ENCODE results near the gene SLC35D1. TPM values are rescaled to one million over a fixed set of nuclear protein-coding genes. Genes with fewer than 3 reads are reported as not detected.
A peak's percentile ranks its signal among the peaks of the same experiment; 100 is the strongest.

Gene SLC35D1
- total and polyA plus RNA-seq, 2 experiments from 2014 or later, result 9.1 to 14.9 TPM

DNA sequence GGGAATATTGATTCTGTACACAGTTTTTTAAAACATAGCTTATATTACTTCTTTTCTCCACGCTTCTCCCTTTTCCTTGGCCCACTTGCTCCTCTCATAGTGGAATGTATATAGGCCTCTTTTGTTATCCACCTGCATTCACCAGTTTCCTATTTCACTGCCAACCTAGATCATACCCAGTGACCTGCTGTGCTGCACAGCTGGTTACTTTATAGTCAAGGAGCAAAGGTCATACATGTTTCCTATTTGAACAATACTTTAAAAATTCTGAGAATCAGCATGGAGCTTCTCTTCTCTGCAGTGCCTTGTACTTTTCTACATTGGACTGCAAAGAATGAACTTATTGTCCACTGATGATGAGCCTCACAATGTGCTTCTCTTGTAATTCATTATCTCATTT is 4.3 kb upstream of the SLC35D1 start:
- Histone ChIP-seq H4K20me1 (ENCODE audit: insufficient read depth) (no peaks in the 10 kb centered on the region), H3K4me3 (no peak overlapping the region), H3K27me3 (replicated peaks; ENCODE audit: insufficient read depth) (no peaks in the 10 kb centered on the region), H3K9me2 (ENCODE audit: insufficient read depth) (no peaks in the 10 kb centered on the region), H3K27ac (no peak overlapping the region), H3K79me2 (ENCODE audit: insufficient read depth) (peaks cover under 1% of the 10 kb centered on the region), H3K9me3 (ENCODE audit: low read depth) (no peaks in the 10 kb centered on the region), H3K4me1 (ENCODE audit: insufficient read depth) (peaks cover 30% of the 10 kb centered on the region), H2AFZ (no peak overlapping the region), H3K36me3 (ENCODE audit: low read depth) (no peaks in the 10 kb centered on the region), H3K9ac (no peak overlapping the region), H3F3A (ENCODE audit: insufficient read depth) (peaks cover 33% of the 10 kb centered on the region), H3K4me2 (ENCODE audit: unreplicated experiment) (no peak overlapping the region)
- 96 to 97% methylated on average over 1 of the region's 1 CpG for WGBS, 2 experiments (ENCODE audit: low coverage in 1 of 2, low lambda C conversion rate in 2 of 2, missing lambda C conversion rate in 2 of 2)
- TF ChIP-seq EZH2phosphoT487 (IDR thresholded peaks at IDR 0.05; ENCODE audit: insufficient read depth, low read depth) (no peak), EZH2 (IDR thresholded peaks at IDR 0.05; ENCODE audit: insufficient read depth, poor library complexity, severe bottlenecking) (no peak)
- no peak for DNase-seq
- in situ Hi-C loops (cut with MboI), result no loop called here

DNA sequence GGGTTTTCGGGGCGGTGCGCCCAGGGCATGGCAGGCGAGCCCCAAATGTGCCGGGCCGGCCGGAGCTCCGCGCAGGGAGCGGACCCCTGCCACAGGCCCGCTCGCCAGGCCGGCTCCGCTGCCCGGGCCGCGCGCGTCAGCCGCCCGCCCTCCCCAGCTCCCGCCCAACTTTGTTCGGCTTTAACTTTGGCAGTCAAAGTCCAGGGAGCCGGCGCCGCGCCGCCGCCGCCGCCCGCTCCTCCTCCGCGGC is 488 bp downstream of the SLC35D1 start:
- Histone ChIP-seq H3K27ac (peak overlapping the region; percentile 80), H2AFZ (peak overlapping the region; percentile 91), H3K4me3 (peak overlapping the region; percentile 87), H3K4me2 (ENCODE audit: unreplicated experiment) (peak overlapping the region; percentile 98), H3K9ac (peak overlapping the region; percentile 90), H3F3A (ENCODE audit: insufficient read depth) (peaks cover 4% of the 10 kb centered on the region; the same call in 1 of the 2 replicates), H3K27me3 (replicated peaks; ENCODE audit: insufficient read depth) (no peaks in the 10 kb centered on the region), H4K20me1 (ENCODE audit: insufficient read depth) (no peaks in the 10 kb centered on the region), H3K36me3 (ENCODE audit: low read depth) (peaks cover 15% of the 10 kb centered on the region; the same call in 1 of the 2 replicates), H3K4me1 (ENCODE audit: insufficient read depth) (peaks cover 14% of the 10 kb centered on the region), H3K9me3 (ENCODE audit: low read depth) (no peaks in the 10 kb centered on the region), H3K9me2 (ENCODE audit: insufficient read depth) (no peaks in the 10 kb centered on the region), H3K79me2 (ENCODE audit: insufficient read depth) (peaks cover 45% of the 10 kb centered on the region)
- 1% methylated on average over 12 to 31 of the region's 34 CpGs for WGBS, 2 experiments (ENCODE audit: low coverage in 1 of 2, low lambda C conversion rate in 2 of 2, missing lambda C conversion rate in 2 of 2)
- peak; percentile 84 for DNase-seq
- TF ChIP-seq EZH2 (IDR thresholded peaks at IDR 0.05; ENCODE audit: insufficient read depth, poor library complexity, severe bottlenecking), result no peak
- in situ Hi-C loops (cut with MboI), result no loop called here

DNA sequence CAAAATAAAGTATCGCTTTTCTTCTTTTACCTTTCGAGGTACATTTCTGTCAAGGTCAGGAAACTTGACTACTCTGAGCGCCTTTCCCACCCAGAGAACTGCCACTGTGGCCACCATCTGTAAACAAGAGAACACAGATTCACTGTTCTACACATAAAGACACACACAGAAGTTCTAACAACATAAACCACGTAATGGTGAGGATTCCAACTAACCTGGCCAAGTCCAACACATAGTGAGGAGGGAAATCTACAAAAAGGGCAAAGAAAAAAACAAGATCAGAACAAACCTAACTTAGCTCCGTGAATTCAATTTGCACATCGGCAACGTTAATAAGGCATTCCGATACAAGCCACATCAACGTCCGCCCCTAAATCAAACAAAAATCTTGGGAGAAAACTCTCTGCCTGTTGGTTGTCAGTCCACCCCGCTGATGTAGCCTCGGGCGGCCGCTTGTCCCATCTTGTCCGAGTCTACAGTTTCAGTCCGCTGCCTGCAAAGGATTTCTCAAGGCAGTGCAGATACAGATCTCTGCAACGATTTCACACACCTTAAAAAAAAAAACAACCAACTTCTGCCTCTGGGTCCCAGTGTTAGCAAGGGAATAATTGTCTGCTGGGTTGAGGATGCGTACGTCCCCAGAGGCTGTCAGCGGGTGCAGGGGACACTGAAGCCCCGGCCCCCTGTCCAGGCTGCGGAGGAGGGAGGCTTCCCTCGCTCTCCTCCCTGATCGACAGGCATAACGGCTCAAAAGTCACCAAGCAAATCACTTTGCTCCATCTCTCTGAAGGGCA is 1.0 kb downstream of the SLC35D1 start:
- H3K4me2 ChIP-seq (ENCODE audit: unreplicated experiment), result peak overlapping the region; percentile 98
- no peaks in the 10 kb centered on the region for H4K20me1 ChIP-seq (ENCODE audit: insufficient read depth)
- in situ Hi-C loops (cut with MboI), result no loop called here
- H3K9me3 ChIP-seq (ENCODE audit: low read depth), result no peaks in the 10 kb centered on the region
- peaks cover 15% of the 10 kb centered on the region; the same call in 1 of the 2 replicates for H3K36me3 ChIP-seq (ENCODE audit: low read depth)
- H3K9me2 ChIP-seq (ENCODE audit: insufficient read depth), result no peaks in the 10 kb centered on the region
- peak; percentile 77 for DNase-seq
- no peaks in the 10 kb centered on the region for H3F3A ChIP-seq (ENCODE audit: insufficient read depth)
- 1% methylated on average over 24 to 25 of the region's 25 CpGs for WGBS, 2 experiments (ENCODE audit: low coverage in 1 of 2, low lambda C conversion rate in 2 of 2, missing lambda C conversion rate in 2 of 2)
- peaks cover 13% of the 10 kb centered on the region for H3K4me1 ChIP-seq (ENCODE audit: insufficient read depth)
- TF ChIP-seq EZH2phosphoT487 (IDR thresholded peaks at IDR 0.05; ENCODE audit: insufficient read depth, low read depth), result no peak
- no peak for TF ChIP-seq EZH2 (IDR thresholded peaks at IDR 0.05; ENCODE audit: insufficient read depth, poor library complexity, severe bottlenecking)
- H3K4me3 ChIP-seq, result peak overlapping the region; percentile 87
- peak overlapping the region; percentile 91 for H2AFZ ChIP-seq
- H3K27ac ChIP-seq, result peak overlapping the region; percentile 80
- H3K79me2 ChIP-seq (ENCODE audit: insufficient read depth), result peaks cover 45% of the 10 kb centered on the region
- H3K27me3 ChIP-seq (replicated peaks; ENCODE audit: insufficient read depth), result no peaks in the 10 kb centered on the region
- H3K9ac ChIP-seq, result peak overlapping the region; percentile 90

- DNase-seq, result no peak
- in situ Hi-C loops (cut with MboI), result no loop called here
- Histone ChIP-seq H3K79me2 (ENCODE audit: insufficient read depth) (peaks cover 45% of the 10 kb centered on the region), H3K9ac (peak overlapping the region; percentile 90; the same call in 1 of the 2 replicates), H3K27ac (no peak overlapping the region), H3F3A (ENCODE audit: insufficient read depth) (no peaks in the 10 kb centered on the region), H3K9me2 (ENCODE audit: insufficient read depth) (no peaks in the 10 kb centered on the region), H4K20me1 (ENCODE audit: insufficient read depth) (no peaks in the 10 kb centered on the region), H3K4me3 (0 out of 2 replicates have a peak overlapping the region, but pooled peaks have one; percentile 87), H3K4me1 (ENCODE audit: insufficient read depth) (peaks cover 13% of the 10 kb centered on the region), H3K9me3 (ENCODE audit: low read depth) (no peaks in the 10 kb centered on the region), H3K36me3 (ENCODE audit: low read depth) (peaks cover 25% of the 10 kb centered on the region), H2AFZ (no peak overlapping the region), H3K4me2 (ENCODE audit: unreplicated experiment) (peak overlapping the region; percentile 98), H3K27me3 (replicated peaks; ENCODE audit: insufficient read depth) (no peaks in the 10 kb centered on the region)
- WGBS, 2 experiments (ENCODE audit: low coverage in 1 of 2, low lambda C conversion rate in 2 of 2, missing lambda C conversion rate in 2 of 2), result 82 to 88% methylated on average over 4 of the region's 4 CpGs
- TF ChIP-seq EZH2 (IDR thresholded peaks at IDR 0.05; ENCODE audit: insufficient read depth, poor library complexity, severe bottlenecking) (no peak), EZH2phosphoT487 (IDR thresholded peaks at IDR 0.05; ENCODE audit: insufficient read depth, low read depth) (no peak)
Observed at GRCh38 chr1:67051196-67051595, 2.8 kb downstream of the SLC35D1 start.
